ENCODE measurements around the gene PHF1.

The PHF1 gene

DNA sequence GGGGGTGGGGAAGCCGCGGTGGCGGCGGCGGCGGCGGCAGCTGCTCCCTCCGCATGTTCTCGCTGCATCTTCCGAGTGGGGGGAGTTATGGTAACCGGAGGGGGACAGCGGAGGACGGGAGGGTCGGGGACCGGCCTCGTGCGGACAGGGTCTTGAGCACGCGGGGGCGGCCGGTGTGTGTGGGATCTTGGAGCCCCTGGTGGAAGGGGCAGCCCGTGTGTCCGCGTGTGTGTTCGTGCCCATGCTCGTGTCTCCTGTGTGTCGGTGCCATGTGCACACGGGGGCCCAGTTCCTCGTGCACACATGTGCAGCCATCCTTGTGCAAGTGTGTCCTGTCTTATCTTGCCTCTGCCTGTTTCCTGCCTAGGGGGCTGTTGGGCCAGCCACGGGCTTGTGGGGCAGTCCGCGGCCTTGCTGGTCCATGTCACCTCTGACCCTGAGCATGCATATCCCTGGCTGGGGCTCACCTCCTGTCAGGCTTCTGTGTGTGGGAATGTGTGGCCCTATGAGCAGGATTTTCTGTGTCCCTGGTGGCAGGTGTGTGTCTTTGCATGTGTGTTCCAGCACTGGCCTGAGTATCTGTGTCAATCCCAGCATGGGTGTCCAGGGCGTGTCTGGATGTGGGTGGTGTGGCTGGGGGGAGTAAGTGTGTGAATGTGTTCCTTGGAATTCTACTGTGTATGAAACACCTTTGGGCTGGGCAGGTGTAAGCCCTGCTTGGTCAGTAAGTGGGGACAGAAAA, 17.6 kb downstream of the PHF1 start:
- H3K9ac ChIP-seq (ENCODE audit: low read depth, low read length) = 0 out of 2 replicates have a peak overlapping the region, but pooled peaks have one; percentile 23
- peak overlapping the region; percentile 64; the same call in 1 of the 2 replicates for H3K27ac ChIP-seq (ENCODE audit: low read depth, low read length)
- H3K9me3 ChIP-seq (ENCODE audit: insufficient read depth, low read depth, low read length) = no peaks in the 10 kb centered on the region
- H3K4me3 ChIP-seq (ENCODE audit: low read length) = peak overlapping the region; percentile 48
- 21% methylated on average over 29 of the region's 33 CpGs for WGBS
- H3K36me3 ChIP-seq (ENCODE audit: insufficient read depth, low read length) = peaks cover 8% of the 10 kb centered on the region
- H3K4me1 ChIP-seq (ENCODE audit: insufficient read depth, low read length) = peaks cover 49% of the 10 kb centered on the region
- no peaks in the 10 kb centered on the region for H3K27me3 ChIP-seq (ENCODE audit: insufficient read depth, low read length)

DNA sequence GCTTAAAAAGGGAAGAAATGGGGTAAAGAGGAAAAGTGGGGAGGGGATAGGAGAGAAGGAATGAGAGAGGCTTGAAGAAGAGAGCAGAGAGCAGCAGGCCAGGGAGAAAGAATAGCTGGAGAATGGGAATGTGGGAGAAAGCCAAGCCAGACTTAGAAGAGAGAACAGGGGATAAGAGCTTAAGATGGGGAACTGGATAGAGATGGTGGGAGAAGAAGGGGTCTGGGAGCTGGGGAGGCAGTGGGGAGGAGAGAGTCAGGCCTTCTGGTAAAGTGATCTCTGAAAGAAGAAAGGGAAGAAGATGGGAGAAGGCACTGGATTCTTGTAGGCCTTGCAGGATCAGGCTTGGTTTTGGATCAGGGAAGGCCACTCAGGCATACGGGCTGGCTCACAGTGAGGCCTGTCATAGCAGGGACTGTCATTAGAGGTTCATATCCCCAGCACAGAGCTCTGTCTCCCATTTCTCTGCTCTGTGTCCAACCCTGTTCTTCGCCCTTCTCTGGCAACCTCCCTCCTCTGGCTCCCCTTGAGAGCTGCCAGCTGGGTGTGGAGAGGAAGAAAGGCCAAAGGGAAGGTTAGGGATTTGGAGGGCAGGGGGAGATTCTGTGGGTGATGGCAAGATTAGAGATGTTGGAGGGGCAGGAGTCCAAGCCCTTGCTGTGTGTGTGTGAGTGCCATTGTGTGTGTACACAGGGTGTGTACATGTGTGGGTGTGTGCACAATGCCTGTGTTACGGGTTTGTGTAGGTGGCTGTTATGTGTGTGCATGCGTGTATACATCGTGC, 18.3 kb downstream of the PHF1 start:
- Histone ChIP-seq H3K27me3 (ENCODE audit: insufficient read depth, low read length) (no peaks in the 10 kb centered on the region), H3K4me3 (ENCODE audit: low read length) (no peak overlapping the region), H3K4me1 (ENCODE audit: insufficient read depth, low read length) (peaks cover 54% of the 10 kb centered on the region), H3K9ac (ENCODE audit: low read depth, low read length) (no peak overlapping the region), H3K9me3 (ENCODE audit: insufficient read depth, low read depth, low read length) (no peaks in the 10 kb centered on the region), H3K27ac (ENCODE audit: low read depth, low read length) (no peak overlapping the region), H3K36me3 (ENCODE audit: insufficient read depth, low read length) (peaks cover under 1% of the 10 kb centered on the region; the same call in 1 of the 2 replicates)
- WGBS = 78% methylated on average over 4 of the region's 5 CpGs

DNA sequence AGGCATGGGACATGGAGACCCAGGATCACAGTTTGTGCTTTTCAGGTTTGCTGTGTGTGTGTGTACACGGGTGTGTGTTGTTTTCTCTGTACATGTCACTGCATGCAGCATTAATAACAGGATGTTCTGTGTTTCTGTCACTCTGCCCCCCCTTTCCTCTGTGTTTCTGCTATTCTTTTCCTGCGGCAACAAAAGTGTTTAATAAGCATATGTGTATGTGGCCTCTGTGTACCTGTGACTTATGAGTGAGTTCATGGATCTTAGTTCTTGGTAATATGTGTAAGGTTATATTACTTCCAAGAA, 18.9 kb downstream of the PHF1 start:
- H3K4me1 ChIP-seq (ENCODE audit: insufficient read depth, low read length) = peaks cover 53% of the 10 kb centered on the region
- no peak overlapping the region for H3K4me3 ChIP-seq (ENCODE audit: low read length)
- no peaks in the 10 kb centered on the region for H3K9me3 ChIP-seq (ENCODE audit: insufficient read depth, low read depth, low read length)
- no peak overlapping the region for H3K27ac ChIP-seq (ENCODE audit: low read depth, low read length)
- WGBS = 81% methylated on average over 2 of the region's 2 CpGs
- H3K36me3 ChIP-seq (ENCODE audit: insufficient read depth, low read length) = no peaks in the 10 kb centered on the region
- H3K9ac ChIP-seq (ENCODE audit: low read depth, low read length) = no peak overlapping the region
- no peaks in the 10 kb centered on the region for H3K27me3 ChIP-seq (ENCODE audit: insufficient read depth, low read length)

DNA sequence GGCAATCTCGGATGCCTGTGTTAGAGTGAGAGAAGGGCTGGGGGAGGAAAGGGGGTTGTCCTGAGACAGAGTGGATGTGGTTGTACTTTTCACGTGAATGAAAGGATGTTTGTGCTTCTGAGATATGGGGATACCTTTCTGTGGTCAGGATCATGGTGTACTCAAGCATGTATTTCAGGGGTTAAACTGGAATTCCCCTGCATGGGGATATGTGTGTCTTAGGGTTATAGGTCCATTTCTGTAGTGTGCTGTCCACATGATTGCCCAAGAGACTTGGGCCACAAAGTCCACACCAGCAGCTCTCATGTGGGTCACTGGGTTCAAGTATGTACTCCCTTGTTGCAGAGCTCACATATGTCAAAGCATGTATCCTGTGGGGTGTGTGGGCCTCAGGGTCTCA, 19.5 kb downstream of the PHF1 start:
- Histone ChIP-seq H3K36me3 (ENCODE audit: insufficient read depth, low read length) (peaks cover 5% of the 10 kb centered on the region), H3K27ac (ENCODE audit: low read depth, low read length) (peak overlapping the region; percentile 100), H3K27me3 (ENCODE audit: insufficient read depth, low read length) (no peaks in the 10 kb centered on the region), H3K9ac (ENCODE audit: low read depth, low read length) (no peak overlapping the region), H3K9me3 (ENCODE audit: insufficient read depth, low read depth, low read length) (no peaks in the 10 kb centered on the region), H3K4me1 (ENCODE audit: insufficient read depth, low read length) (peaks cover 49% of the 10 kb centered on the region), H3K4me3 (ENCODE audit: low read length) (peak overlapping the region; percentile 57; the same call in 1 of the 2 replicates)
- WGBS = 62% methylated on average over 2 of the region's 2 CpGs

DNA sequence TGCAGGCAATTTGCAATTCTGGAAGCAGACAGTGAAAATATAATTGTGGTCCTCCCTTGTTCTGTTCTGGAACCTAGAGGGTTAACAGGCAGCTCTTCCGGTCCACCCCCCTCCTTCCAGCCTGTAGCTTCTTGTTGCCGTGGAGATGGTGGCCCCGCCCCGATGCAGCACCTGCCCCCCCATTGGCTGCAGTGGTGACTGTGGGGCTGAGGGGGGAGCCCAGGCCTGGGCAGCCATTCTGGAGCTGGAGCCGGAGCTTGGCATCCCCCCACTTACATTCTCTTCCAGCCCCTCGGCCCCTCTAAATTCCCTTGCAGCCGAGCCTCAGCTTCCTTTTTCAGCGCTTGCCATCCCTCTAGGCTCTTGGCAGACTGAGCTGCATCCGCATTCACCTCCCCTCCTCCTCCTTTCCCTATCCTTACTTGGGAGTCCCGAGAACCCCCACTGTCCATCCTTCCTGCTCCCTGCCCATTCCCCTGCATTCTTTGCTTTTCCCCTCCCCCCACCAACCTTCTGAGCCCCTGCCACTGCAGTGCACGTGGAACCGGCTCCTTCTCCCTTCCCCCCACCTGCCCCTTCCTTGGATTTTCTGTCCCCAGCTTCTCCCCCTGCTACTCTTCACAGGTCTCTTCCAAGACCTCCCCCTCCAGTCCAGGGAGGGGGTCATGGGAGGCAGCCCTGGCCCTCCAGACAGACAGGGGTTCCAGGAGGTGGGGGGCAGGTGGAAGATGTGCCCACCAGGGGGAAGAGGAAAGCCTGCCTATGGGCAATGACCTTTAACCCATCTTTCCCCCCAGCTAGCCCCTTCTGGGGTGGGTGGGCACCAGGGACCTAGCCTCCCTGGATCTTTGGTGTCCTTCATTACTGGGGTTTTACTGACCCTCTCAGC, 20.4 kb downstream of the PHF1 start:
- H3K27me3 ChIP-seq (ENCODE audit: insufficient read depth, low read length) = no peaks in the 10 kb centered on the region
- peak overlapping the region; percentile 57 for H3K4me3 ChIP-seq (ENCODE audit: low read length)
- WGBS = 1% methylated on average over 11 of the region's 12 CpGs
- H3K36me3 ChIP-seq (ENCODE audit: insufficient read depth, low read length) = peaks cover 14% of the 10 kb centered on the region
- no peaks in the 10 kb centered on the region for H3K9me3 ChIP-seq (ENCODE audit: insufficient read depth, low read depth, low read length)
- peaks cover 49% of the 10 kb centered on the region for H3K4me1 ChIP-seq (ENCODE audit: insufficient read depth, low read length)
- peak overlapping the region; percentile 83 for H3K9ac ChIP-seq (ENCODE audit: low read depth, low read length)
- peak overlapping the region; percentile 100 for H3K27ac ChIP-seq (ENCODE audit: low read depth, low read length)

DNA sequence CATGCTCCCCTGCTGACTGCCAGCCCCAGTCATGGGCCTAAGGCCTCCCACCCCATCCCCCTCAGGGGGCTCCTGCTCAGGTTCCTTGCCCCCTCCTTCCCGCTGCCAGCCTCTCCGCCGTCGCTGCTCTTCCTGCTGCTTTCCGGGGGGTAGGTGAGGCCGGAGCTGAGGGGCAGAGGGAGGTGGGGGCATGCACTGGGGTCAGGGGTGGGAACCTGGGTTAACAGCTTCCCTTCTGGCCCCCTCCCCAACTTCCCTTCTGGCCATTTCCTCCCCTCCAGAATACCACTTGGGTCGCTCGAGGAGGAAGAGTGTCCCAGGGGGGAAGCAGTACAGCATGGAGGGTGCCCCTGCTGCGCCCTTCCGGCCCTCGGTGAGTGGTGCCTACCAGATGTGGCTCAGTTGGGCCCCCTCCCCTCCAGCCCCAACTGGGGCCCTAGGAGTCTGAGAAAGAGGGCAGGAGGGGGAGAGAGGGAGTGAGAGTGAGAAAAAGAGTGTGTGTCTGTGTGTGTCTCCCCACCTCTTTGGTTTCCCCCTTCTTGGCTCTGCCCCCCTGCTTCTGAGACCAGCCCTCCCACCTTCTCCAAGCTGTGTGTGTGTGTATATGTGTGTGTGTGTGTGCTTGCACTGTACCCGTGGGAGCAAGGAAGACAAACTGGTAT, 21.2 kb downstream of the PHF1 start:
- Histone ChIP-seq H3K27me3 (ENCODE audit: insufficient read depth, low read length) (no peaks in the 10 kb centered on the region), H3K9ac (ENCODE audit: low read depth, low read length) (peak overlapping the region; percentile 83), H3K4me1 (ENCODE audit: insufficient read depth, low read length) (peaks cover 48% of the 10 kb centered on the region), H3K4me3 (ENCODE audit: low read length) (peak overlapping the region; percentile 57), H3K9me3 (ENCODE audit: insufficient read depth, low read depth, low read length) (no peaks in the 10 kb centered on the region), H3K27ac (ENCODE audit: low read depth, low read length) (peak overlapping the region; percentile 100), H3K36me3 (ENCODE audit: insufficient read depth, low read length) (peaks cover 22% of the 10 kb centered on the region)
- WGBS = 0% methylated on average over 7 of the region's 12 CpGs

DNA sequence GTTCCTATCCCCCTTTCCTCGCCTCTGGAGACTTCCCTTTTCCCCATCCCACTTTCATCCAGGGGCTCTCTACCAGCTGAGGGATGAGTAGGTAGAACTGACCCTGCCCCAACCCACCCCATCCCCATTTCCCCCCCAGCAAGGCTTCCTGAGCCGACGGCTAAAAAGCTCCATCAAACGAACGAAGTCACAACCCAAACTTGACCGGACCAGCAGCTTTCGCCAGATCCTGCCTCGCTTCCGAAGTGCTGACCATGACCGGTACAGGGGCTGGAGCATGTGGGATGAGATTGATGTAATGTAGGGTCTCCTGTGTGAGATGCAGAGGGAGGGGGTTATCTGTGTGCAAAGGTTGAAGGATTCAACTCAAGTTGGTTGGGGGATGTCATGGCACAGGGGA, 21.7 kb downstream of the PHF1 start:
- Histone ChIP-seq H3K27me3 (ENCODE audit: insufficient read depth, low read length) (no peaks in the 10 kb centered on the region), H3K9me3 (ENCODE audit: insufficient read depth, low read depth, low read length) (no peaks in the 10 kb centered on the region), H3K36me3 (ENCODE audit: insufficient read depth, low read length) (peaks cover 27% of the 10 kb centered on the region), H3K9ac (ENCODE audit: low read depth, low read length) (peak overlapping the region; percentile 83), H3K27ac (ENCODE audit: low read depth, low read length) (peak overlapping the region; percentile 100), H3K4me3 (ENCODE audit: low read length) (peak overlapping the region; percentile 57), H3K4me1 (ENCODE audit: insufficient read depth, low read length) (peaks cover 44% of the 10 kb centered on the region)
- WGBS = 27% methylated on average over 10 of the region's 10 CpGs

DNA sequence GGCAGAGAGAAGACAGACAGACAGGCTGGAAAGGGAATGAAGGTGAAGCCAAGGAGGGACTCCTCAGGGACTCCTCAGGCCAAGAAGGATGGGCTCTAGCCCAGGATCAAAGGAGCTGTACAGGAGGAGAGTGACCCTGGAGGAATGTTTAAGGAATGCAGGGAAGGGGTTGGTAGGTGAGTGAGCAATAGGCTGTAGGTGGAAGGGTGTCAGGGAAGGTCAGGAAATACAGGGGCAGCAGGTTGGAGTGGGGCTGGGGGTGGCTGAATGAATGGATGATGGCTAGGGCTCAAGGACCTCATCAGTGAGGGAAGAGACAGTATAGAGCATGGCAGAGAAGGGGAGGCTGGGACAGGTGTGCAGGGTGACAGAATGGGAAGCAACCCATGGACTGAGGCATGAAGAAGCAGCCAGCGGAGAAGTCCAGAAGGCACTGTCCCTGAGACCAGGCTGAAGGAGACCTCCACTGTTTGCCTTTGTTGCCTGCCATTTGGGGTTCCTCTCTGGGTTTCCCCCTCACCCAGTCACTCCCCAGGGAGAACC, 22.3 kb downstream of the PHF1 start:
- Histone ChIP-seq H3K36me3 (ENCODE audit: insufficient read depth, low read length) (peaks cover 32% of the 10 kb centered on the region), H3K27me3 (ENCODE audit: insufficient read depth, low read length) (no peaks in the 10 kb centered on the region), H3K4me3 (ENCODE audit: low read length) (peak overlapping the region; percentile 57), H3K9me3 (ENCODE audit: insufficient read depth, low read depth, low read length) (no peaks in the 10 kb centered on the region), H3K9ac (ENCODE audit: low read depth, low read length) (peak overlapping the region; percentile 33; the same call in 1 of the 2 replicates), H3K4me1 (ENCODE audit: insufficient read depth, low read length) (peaks cover 44% of the 10 kb centered on the region), H3K27ac (ENCODE audit: low read depth, low read length) (peak overlapping the region; percentile 100)
- 64% methylated on average over 1 of the region's 1 CpG for whole genome bisulfite sequencing

DNA sequence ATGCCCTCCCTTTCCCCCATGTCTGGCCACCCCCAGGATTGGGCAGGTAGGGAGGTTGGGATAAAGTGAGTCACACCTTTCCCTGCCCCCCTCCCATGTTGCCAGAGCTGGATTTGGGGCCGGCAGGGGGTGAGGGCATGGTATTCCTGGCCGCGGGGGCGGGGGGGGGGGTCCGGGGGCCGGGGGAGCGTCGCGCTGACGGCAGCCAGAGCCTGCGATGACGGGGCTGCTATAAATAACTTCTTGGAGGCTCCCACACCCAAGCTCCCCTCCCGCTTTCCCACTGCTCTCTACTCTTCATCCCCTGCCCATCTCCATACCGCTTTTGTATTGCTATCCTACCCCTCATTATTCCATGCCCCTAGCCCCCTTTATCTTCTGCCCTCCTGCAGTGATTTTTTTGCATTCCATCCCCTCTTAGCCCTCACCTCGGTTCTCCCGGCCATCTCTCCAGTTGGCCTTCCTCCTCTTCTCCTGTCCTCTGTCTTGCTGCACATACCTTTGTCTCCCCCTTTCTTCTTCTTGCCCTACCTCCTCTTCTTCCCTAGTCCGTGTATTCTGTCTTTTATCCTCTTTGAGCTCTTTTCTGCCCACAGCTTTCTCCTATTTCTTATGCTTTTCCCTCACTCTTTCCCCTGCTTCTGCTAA, 22.9 kb downstream of the PHF1 start:
- Histone ChIP-seq H3K9ac (ENCODE audit: low read depth, low read length) (peak overlapping the region; percentile 33; the same call in 1 of the 2 replicates), H3K9me3 (ENCODE audit: insufficient read depth, low read depth, low read length) (no peaks in the 10 kb centered on the region), H3K27ac (ENCODE audit: low read depth, low read length) (peak overlapping the region; percentile 100), H3K27me3 (ENCODE audit: insufficient read depth, low read length) (no peaks in the 10 kb centered on the region), H3K36me3 (ENCODE audit: insufficient read depth, low read length) (peaks cover 37% of the 10 kb centered on the region), H3K4me1 (ENCODE audit: insufficient read depth, low read length) (peaks cover 39% of the 10 kb centered on the region), H3K4me3 (ENCODE audit: low read length) (peak overlapping the region; percentile 57)
- WGBS = 5% methylated on average over 13 of the region's 17 CpGs

DNA sequence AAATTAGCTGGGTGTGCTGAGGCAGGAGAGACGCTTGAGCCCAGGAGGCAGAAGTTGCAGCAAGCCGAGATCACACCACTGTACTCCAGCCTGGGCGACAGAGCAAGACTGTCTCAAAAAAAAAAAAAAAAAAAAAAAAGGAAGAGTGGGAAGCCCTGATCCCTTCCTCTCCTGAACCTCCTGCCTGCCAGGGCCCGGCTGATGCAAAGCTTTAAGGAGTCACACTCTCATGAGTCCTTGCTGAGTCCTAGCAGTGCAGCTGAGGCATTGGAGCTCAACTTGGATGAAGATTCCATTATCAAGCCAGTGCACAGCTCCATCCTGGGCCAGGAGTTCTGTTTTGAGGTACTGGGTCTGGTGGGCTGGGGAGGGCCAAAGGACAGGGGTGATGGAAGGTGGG, 24.1 kb downstream of the PHF1 start:
- Histone ChIP-seq H3K4me3 (ENCODE audit: low read length) (no peak overlapping the region), H3K4me1 (ENCODE audit: insufficient read depth, low read length) (peaks cover 28% of the 10 kb centered on the region), H3K36me3 (ENCODE audit: insufficient read depth, low read length) (peaks cover 48% of the 10 kb centered on the region), H3K9me3 (ENCODE audit: insufficient read depth, low read depth, low read length) (no peaks in the 10 kb centered on the region), H3K9ac (ENCODE audit: low read depth, low read length) (no peak overlapping the region), H3K27ac (ENCODE audit: low read depth, low read length) (no peak overlapping the region; the same call in 1 of the 2 replicates), H3K27me3 (ENCODE audit: insufficient read depth, low read length) (no peaks in the 10 kb centered on the region)
- WGBS = 96% methylated on average over 4 of the region's 4 CpGs

Data from HUES64 (cell line).